Measurements from ENCODE around the gene ZNF835.

DNA sequence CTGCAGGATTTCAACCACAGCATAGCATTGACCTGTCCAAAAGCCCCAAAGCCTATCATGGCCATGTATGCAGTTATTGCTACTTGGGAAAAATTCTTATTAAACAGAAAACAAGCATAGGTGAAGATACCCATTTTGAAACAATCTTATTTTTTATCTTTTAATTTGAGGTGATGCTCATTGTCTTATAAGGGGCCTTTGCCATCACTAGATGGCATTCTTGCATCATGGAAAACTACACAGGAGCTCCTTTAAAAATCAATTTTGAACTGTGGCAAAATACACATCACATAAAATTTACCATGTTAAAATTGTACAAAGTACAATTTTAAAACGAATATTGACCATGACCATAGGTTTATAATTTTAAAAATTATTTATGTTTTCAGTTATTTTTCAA lies 38.9 kb upstream of the ZNF835 start:
- TF ChIP-seq CHD2 (IDR thresholded peaks at IDR 0.05; ENCODE audit: low read length, partially characterized antibody) (no peak), NPAS2 (CRISPR knock-in tag; IDR thresholded peaks at IDR 0.05; ENCODE audit: borderline replicate concordance) (no peak), SREBF2 (IDR thresholded peaks at IDR 0.05) (no peak), JUNB (IDR thresholded peaks at IDR 0.05) (no peak), RAD21 (conservative IDR thresholded peaks at IDR 0.05 in 1 of 2, IDR thresholded peaks at IDR 0.05 in 1 of 2) (0 out of 5 replicates have a peak, but pooled peaks of 1 of the 2 experiments have one; percentile 4), POLR2A (IDR thresholded peaks at IDR 0.05; ENCODE audit: low read length) (no peak)
- TF ChIP-seq, protein P1, sequence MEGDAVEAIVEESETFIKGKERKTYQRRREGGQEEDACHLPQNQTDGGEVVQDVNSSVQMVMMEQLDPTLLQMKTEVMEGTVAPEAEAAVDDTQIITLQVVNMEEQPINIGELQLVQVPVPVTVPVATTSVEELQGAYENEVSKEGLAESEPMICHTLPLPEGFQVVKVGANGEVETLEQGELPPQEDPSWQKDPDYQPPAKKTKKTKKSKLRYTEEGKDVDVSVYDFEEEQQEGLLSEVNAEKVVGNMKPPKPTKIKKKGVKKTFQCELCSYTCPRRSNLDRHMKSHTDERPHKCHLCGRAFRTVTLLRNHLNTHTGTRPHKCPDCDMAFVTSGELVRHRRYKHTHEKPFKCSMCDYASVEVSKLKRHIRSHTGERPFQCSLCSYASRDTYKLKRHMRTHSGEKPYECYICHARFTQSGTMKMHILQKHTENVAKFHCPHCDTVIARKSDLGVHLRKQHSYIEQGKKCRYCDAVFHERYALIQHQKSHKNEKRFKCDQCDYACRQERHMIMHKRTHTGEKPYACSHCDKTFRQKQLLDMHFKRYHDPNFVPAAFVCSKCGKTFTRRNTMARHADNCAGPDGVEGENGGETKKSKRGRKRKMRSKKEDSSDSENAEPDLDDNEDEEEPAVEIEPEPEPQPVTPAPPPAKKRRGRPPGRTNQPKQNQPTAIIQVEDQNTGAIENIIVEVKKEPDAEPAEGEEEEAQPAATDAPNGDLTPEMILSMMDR (IDR thresholded peaks at IDR 0.05), result no peak
